Measurements from ENCODE around the gene ROR1. TPM values are rescaled to one million over a fixed set of nuclear protein-coding genes. Genes with fewer than 3 reads are reported as not detected.

ROR1 gene
- total RNA-seq, 1 donor, result 52.5 TPM

DNA sequence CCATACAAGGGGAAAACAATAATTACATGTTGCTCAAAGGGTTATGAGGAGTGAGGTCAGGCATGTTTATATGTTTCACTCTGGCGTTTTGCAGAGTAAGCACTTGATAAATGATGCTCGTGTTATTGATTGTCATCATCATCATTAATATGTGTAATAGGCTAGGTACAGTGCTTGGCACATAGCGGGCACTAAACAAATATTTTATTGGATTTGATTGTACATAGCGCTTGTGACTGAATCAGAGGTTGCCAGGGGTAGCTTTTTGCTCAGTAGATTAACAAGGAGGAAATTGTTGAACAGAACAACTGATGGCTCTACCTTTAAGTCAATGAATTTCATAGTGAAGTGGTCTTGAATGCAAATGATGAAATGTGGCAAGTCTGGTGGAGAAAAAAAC, 91.7 kb downstream of the ROR1 start:
- Histone ChIP-seq H3K36me3 (ENCODE audit: insufficient read depth, low read length) (no peaks in the 10 kb centered on the region), H3K27ac (ENCODE audit: low read depth, low read length) (no peak overlapping the region), H3K79me2 (ENCODE audit: insufficient read depth, low read length) (peaks cover 70% of the 10 kb centered on the region), H2AFZ (ENCODE audit: low read length) (no peak overlapping the region), H3K9me3 (ENCODE audit: low read depth, low read length) (no peaks in the 10 kb centered on the region), H3K4me3 (ENCODE audit: insufficient read depth, low read length) (no peak overlapping the region), H3K4me2 (ENCODE audit: insufficient read depth, low read length) (no peak overlapping the region), H3K27me3 (ENCODE audit: insufficient read depth, low read length) (no peaks in the 10 kb centered on the region), H4K20me1 (ENCODE audit: insufficient read depth, low read length) (peaks cover 42% of the 10 kb centered on the region), H3K4me1 (ENCODE audit: insufficient read depth, low read length) (peaks cover 15% of the 10 kb centered on the region)
- no peak for DNase-seq (ENCODE audit: insufficient read length, low spot score, missing footprints)
- TF ChIP-seq, protein P1, sequence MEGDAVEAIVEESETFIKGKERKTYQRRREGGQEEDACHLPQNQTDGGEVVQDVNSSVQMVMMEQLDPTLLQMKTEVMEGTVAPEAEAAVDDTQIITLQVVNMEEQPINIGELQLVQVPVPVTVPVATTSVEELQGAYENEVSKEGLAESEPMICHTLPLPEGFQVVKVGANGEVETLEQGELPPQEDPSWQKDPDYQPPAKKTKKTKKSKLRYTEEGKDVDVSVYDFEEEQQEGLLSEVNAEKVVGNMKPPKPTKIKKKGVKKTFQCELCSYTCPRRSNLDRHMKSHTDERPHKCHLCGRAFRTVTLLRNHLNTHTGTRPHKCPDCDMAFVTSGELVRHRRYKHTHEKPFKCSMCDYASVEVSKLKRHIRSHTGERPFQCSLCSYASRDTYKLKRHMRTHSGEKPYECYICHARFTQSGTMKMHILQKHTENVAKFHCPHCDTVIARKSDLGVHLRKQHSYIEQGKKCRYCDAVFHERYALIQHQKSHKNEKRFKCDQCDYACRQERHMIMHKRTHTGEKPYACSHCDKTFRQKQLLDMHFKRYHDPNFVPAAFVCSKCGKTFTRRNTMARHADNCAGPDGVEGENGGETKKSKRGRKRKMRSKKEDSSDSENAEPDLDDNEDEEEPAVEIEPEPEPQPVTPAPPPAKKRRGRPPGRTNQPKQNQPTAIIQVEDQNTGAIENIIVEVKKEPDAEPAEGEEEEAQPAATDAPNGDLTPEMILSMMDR (IDR thresholded peaks at IDR 0.05; ENCODE audit: extremely low read depth, low read depth, low read length), result no peak

DNA sequence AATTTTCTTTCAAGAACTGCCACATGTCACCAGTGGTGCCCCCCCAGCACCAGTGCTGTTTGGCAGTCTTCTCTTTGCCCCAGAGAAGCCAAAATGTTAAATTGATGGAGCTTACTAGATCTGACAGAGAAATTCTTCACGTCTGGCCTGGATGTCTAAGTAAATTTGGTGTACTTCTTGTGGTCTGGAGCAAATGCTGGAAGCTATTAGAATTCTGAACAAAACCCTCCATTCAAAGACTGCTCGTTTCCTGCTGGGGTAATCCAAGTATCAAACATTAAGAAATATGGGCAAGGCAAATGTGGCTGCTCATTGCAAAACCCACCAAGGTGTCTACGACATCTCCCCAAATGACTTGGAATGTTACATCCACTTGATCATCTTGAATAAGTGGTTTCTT, 92.3 kb downstream of the ROR1 start:
- H4K20me1 ChIP-seq (ENCODE audit: insufficient read depth, low read length), result peaks cover 42% of the 10 kb centered on the region
- peaks cover 15% of the 10 kb centered on the region for H3K4me1 ChIP-seq (ENCODE audit: insufficient read depth, low read length)

DNA sequence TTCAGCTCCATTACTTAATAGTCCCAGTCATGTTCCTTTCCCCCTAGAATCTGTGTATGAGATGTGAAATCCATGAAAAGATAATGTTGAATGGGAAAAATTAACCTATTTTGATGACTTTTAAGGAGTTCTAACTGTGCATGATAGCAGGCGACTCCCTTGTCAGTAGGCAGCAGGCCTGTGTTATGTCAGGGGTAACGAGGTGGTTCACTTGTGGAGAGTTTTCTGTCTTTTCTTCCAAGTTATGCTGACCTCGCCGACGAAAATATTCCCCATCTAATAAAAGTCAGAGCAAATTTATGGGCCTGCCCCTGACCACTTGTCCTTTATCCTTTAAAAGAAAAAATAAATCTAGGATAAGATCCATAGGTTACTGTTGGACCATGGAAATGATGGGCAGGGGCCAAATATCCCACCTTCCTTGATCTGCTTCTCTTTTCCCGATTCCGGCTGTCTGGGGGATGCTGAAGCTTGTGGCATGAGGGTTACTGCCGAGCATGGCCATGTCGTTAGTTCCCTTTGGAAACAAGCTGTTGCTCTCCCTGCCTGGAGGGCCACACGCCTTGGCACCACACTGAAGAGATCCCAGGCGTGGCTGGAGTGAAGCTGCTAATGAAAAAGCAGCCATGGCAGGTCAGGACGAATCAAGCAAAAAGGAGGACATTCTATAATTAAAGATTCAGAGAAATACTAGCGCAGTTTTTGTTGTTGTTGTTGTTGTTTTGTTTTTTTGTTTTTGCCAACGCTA, 93.8 kb downstream of the ROR1 start:
- H3K27ac ChIP-seq (ENCODE audit: low read depth, low read length), result no peak overlapping the region
- H3K9me3 ChIP-seq (ENCODE audit: low read depth, low read length), result no peaks in the 10 kb centered on the region
- DNase-seq (ENCODE audit: insufficient read length, low spot score, missing footprints), result no peak
- no peak overlapping the region for H2AFZ ChIP-seq (ENCODE audit: low read length)
- no peaks in the 10 kb centered on the region for H3K36me3 ChIP-seq (ENCODE audit: insufficient read depth, low read length)
- H3K4me2 ChIP-seq (ENCODE audit: insufficient read depth, low read length), result no peak overlapping the region
- no peaks in the 10 kb centered on the region for H3K27me3 ChIP-seq (ENCODE audit: insufficient read depth, low read length)
- TF ChIP-seq, protein P1 (IDR thresholded peaks at IDR 0.05; ENCODE audit: extremely low read depth, low read depth, low read length), result no peak
- peaks cover 19% of the 10 kb centered on the region for H3K4me1 ChIP-seq (ENCODE audit: insufficient read depth, low read length)
- H4K20me1 ChIP-seq (ENCODE audit: insufficient read depth, low read length), result peaks cover 39% of the 10 kb centered on the region
- no peak overlapping the region for H3K4me3 ChIP-seq (ENCODE audit: insufficient read depth, low read length)
- peaks cover 82% of the 10 kb centered on the region for H3K79me2 ChIP-seq (ENCODE audit: insufficient read depth, low read length)

More for the DNA sequence above, 92.3 kb downstream of the ROR1 start:
- no peak overlapping the region for H3K27ac ChIP-seq (ENCODE audit: low read depth, low read length)
- TF ChIP-seq, protein P1 (IDR thresholded peaks at IDR 0.05; ENCODE audit: extremely low read depth, low read depth, low read length), result no peak
- no peaks in the 10 kb centered on the region for H3K9me3 ChIP-seq (ENCODE audit: low read depth, low read length)
- H3K4me3 ChIP-seq (ENCODE audit: insufficient read depth, low read length), result no peak overlapping the region
- DNase-seq (ENCODE audit: insufficient read length, low spot score, missing footprints), result no peak
- H3K27me3 ChIP-seq (ENCODE audit: insufficient read depth, low read length), result no peaks in the 10 kb centered on the region
- H2AFZ ChIP-seq (ENCODE audit: low read length), result no peak overlapping the region
- H3K79me2 ChIP-seq (ENCODE audit: insufficient read depth, low read length), result peaks cover 73% of the 10 kb centered on the region
- no peak overlapping the region for H3K4me2 ChIP-seq (ENCODE audit: insufficient read depth, low read length)
- H3K36me3 ChIP-seq (ENCODE audit: insufficient read depth, low read length), result no peaks in the 10 kb centered on the region

DNA sequence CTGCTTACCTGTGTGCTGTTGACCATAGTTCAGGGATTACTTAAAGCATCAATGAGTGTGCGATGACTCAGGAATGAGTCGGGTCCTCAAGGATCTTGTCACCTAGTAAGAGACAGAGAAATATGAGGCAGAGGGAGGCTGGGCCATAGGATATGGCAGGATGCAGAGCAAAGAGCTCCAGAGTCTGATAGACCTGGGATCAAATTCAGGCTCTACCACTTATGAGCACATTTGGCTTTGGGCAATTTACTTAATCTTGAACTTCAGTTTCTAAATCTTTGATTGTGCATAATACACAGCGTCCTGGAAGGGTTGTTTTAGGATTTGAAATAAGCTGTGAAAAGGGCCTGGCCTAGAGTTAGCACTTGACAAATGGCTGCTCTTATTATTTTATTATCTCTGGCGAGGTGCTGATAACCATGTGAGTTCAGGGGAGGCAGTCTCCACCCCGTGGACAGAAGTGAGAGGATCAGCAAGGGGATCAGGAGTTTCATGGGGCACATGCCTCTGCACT, 94.5 kb downstream of the ROR1 start:
- Histone ChIP-seq H4K20me1 (ENCODE audit: insufficient read depth, low read length) (peaks cover 33% of the 10 kb centered on the region), H3K4me1 (ENCODE audit: insufficient read depth, low read length) (peaks cover 25% of the 10 kb centered on the region), H3K79me2 (ENCODE audit: insufficient read depth, low read length) (peaks cover 80% of the 10 kb centered on the region), H3K4me3 (ENCODE audit: insufficient read depth, low read length) (no peak overlapping the region), H3K27ac (ENCODE audit: low read depth, low read length) (no peak overlapping the region), H3K4me2 (ENCODE audit: insufficient read depth, low read length) (no peak overlapping the region), H3K27me3 (ENCODE audit: insufficient read depth, low read length) (no peaks in the 10 kb centered on the region), H2AFZ (ENCODE audit: low read length) (no peak overlapping the region), H3K36me3 (ENCODE audit: insufficient read depth, low read length) (no peaks in the 10 kb centered on the region), H3K9me3 (ENCODE audit: low read depth, low read length) (no peaks in the 10 kb centered on the region)
- peak; percentile 49 for DNase-seq (ENCODE audit: insufficient read length, low spot score, missing footprints)
- TF ChIP-seq, protein P1 (IDR thresholded peaks at IDR 0.05; ENCODE audit: extremely low read depth, low read depth, low read length), result no peak

Data from osteoblast (primary cell).